H1 (cell line): ENCODE data around the gene SCO1. TPM values are rescaled to one million over a fixed set of nuclear protein-coding genes. Genes with fewer than 3 reads are reported as not detected.

Source experiments
- CHD1 ChIP-seq: IDR thresholded peaks from 2 replicates; pipeline ENCODE4 v1.6.1; 2012; ENCODE audit warnings: low read depth, low read length, improper control_type of control experiment
- KDM1A ChIP-seq: fragments of 200-600, 300-600 bp; sonication (generic); IDR thresholded peaks from 2 replicates; pipeline ENCODE4 v1.7.1; 2016; ENCODE audit warnings: mild to moderate bottlenecking, low read length, borderline replicate concordance
- KDM5A ChIP-seq: fragments of 200-600 bp; IDR thresholded peaks from 2 replicates; pipeline ENCODE4 v1.7.1; 2012; ENCODE audit warnings: mild to moderate bottlenecking, low read length, inconsistent platforms, mixed read lengths
- RAD21 ChIP-seq, 2 experiments: IDR thresholded peaks in 1 of 2; conservative IDR thresholded peaks in 1 of 2; 2 replicates each; pipeline ENCODE4 v1.6.1; 2011; ENCODE audit warnings: low read depth in 2 of 2, low read length in 2 of 2, improper control_type of control experiment in 1 of 2, inconsistent platforms in 1 of 2, mild to moderate bottlenecking in 1 of 2, moderate library complexity in 1 of 2
- SP2 ChIP-seq: IDR thresholded peaks from 2 replicates; pipeline ENCODE4 v1.6.1; 2012; ENCODE audit warnings: mild to moderate bottlenecking, low read length, inconsistent platforms
- TAF1 ChIP-seq: IDR thresholded peaks from 2 replicates; pipeline ENCODE4 v1.6.1; 2011; ENCODE audit warnings: mild to moderate bottlenecking, low read depth, low read length
- TCF12 ChIP-seq: IDR thresholded peaks from 2 replicates; pipeline ENCODE4 v1.6.1; 2011; ENCODE audit warnings: low read depth, mild to moderate bottlenecking, low read length
- ZNF274 ChIP-seq: IDR thresholded peaks from 2 replicates; pipeline ENCODE4 v1.7.0; 2012; ENCODE audit warnings: low read length, borderline replicate concordance; ENCODE audit errors: extremely low read depth
- polyA plus RNA-seq, 7 experiments: library from polyadenylated mRNA; depleted of rRNA in 3 of 7; stranded (reverse) in 5 of 7; unstranded in 2 of 7; fragments of >200 nt in 5 of 7; fragments of 200-250 nt in 2 of 7; gene quantifications; 1 replicate in 5 of 7; 2 replicates in 1 of 7; 4 replicates in 1 of 7; pipeline versions ENCODE4 v1.2.1 to v1.2.3, GENCODE V29; 2011 to 2013; ENCODE audit warnings: missing spikeins in 2 of 7, mixed read lengths in 2 of 7
- total RNA-seq: library from RNA; stranded (reverse); fragmentation: NEBNext Ultra II Directional; extraction: Animal tissue kit (Norgen Biotek cat#: 25700); gene quantifications from 2 replicates; pipeline ENCODE4 v1.2.1, GENCODE V29; 2021

The SCO1 gene
- total and polyA plus RNA-seq, 2 of the 8 experiments (the other 6 are each of a cell fraction or from before 2014, with no cell fraction given): 18.7 to 61.8 TPM

DNA sequence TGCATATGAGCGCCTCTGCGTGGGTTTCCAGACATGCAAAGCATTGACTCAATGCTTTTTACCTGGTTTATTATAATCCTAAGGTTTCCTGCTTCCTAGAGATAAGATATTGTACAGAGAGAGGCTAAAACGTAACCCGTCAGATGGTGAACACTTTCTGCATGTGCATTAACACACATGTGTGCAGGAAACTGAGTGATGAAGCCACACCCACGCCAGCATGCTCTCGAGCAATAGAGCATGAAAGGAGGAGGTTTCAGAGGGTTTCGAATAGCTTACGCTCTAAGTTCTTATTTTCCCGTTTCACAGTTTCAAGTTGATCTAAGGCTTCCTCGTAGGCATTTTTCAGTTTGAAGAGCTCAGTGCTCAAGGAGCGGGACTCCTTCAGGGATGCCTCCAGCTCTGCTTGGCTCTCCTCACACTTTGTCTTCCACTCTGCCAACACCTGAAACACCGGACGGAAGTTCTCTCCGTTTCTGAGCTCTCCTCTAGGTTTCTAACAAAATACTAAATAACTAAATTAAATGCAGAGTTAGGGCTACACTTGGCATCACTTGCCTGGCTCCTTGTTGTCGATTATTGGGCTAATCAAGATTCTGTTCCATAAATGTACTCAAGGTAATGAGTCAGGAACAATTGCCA is 63.5 kb downstream of the SCO1 start (continued):
- TF ChIP-seq SP2: no peak
- TF ChIP-seq KDM5A: no peak
- no peak for TF ChIP-seq ZNF274
- no peak for TF ChIP-seq RAD21 (IDR thresholded peaks at IDR 0.05 in 1 of 2, conservative IDR thresholded peaks at IDR 0.05 in 1 of 2; ENCODE audit: low read depth in 2 of 2, low read length in 2 of 2)
- no peak for TF ChIP-seq CHD1
- TF ChIP-seq KDM1A: no peak
- no peak for TF ChIP-seq TCF12
- TF ChIP-seq TAF1: no peak
